K562 (cell line): ENCODE measurements around the gene EIF4E. TPM values are rescaled to one million over a fixed set of nuclear protein-coding genes. Genes with fewer than 3 reads are reported as not detected.

ENCODE experiments used
- polyA plus RNA-seq, 8 experiments: library from polyadenylated mRNA; depleted of rRNA in 4 of 8; stranded (reverse) in 5 of 8; unstranded in 3 of 8; fragments of >200 nt; fragmentation: Nextera tagmentation in 2 of 8; fragmentation: Illumina TruSeq in 1 of 8; extraction: Ambion mirVana in 2 of 8; extraction: Trizol in 1 of 8; gene quantifications; 2 replicates each; pipeline versions ENCODE4 v1.2.1 to v1.2.3, GENCODE V29; 2011 to 2014; ENCODE audit warnings: inconsistent platforms in 1 of 8, missing spikeins in 1 of 8
- small RNA-seq: library from RNA; depleted of rRNA; stranded (forward); fragments of <200 nt; gene quantifications from one replicate; pipeline ENCODE3, GENCODE V24; 2014
- total RNA-seq, 7 experiments: library from RNA; depleted of rRNA in 6 of 7; stranded (reverse); fragments of >200 nt in 6 of 7; fragmentation: Illumina TruSeq in 2 of 7; extraction: Trizol in 2 of 7; gene quantifications; 2 replicates each; pipeline versions ENCODE4 v1.2.1 to v1.2.3, GENCODE V29; 2011 to 2021; ENCODE audit warnings: low replicate concordance in 1 of 7

The EIF4E gene
- total and polyA plus RNA-seq, 9 of the 15 experiments (the other 6 are each of a cell fraction or from before 2014, with no cell fraction given): 164 to 489 (median 179) TPM

Small RNAs within 50 kb of the gene (small RNA-seq; reads per million reads assigned to genes)
- gene RNU7-149P: not detected
- not detected for gene TBCAP3

Other genes with a start within 250 kb of the EIF4E start
- gene METAP1, start 66.6 kb upstream of the EIF4E start, total RNA-seq (2014; rRNA removed): 46.5 and 57.8 TPM in 2 replicates
- gene METAP1, start 66.6 kb upstream of the EIF4E start, total RNA-seq (2014; rRNA removed; fragmentation: Illumina TruSeq; extraction: Trizol): 63.9 and 76.3 TPM in 2 replicates
- gene METAP1, start 66.6 kb upstream of the EIF4E start, total RNA-seq (2015; rRNA removed; fragmentation: Illumina TruSeq; extraction: Trizol): 56.6 and 59.5 TPM in 2 replicates
- 50.3 and 62.5 TPM in 2 replicates for gene METAP1, start 66.6 kb upstream of the EIF4E start, total RNA-seq (2021)
- gene METAP1, start 66.6 kb upstream of the EIF4E start, polyA plus RNA-seq (2011; rRNA removed): 62.0 and 77.6 TPM in 2 replicates
- 66.8 and 77.2 TPM in 2 replicates for gene METAP1, start 66.6 kb upstream of the EIF4E start, polyA plus RNA-seq (2014; fragmentation: Illumina TruSeq; extraction: Trizol)
- gene METAP1, start 66.6 kb upstream of the EIF4E start, polyA plus RNA-seq (2014; fragmentation: Nextera tagmentation; extraction: Ambion mirVana): 10 to 100 TPM; 31.4 to 48.0 TPM
- gene METAP1, start 66.6 kb upstream of the EIF4E start, polyA plus RNA-seq (2014; rRNA removed): 54.1 and 57.1 TPM in 2 replicates
- gene ADH5, start 159.7 kb upstream of the EIF4E start, total RNA-seq (2014; rRNA removed): 115 and 127 TPM in 2 replicates
- gene ADH5, start 159.7 kb upstream of the EIF4E start, total RNA-seq (2014; rRNA removed; fragmentation: Illumina TruSeq; extraction: Trizol): 225 and 246 TPM in 2 replicates
- 167 and 169 TPM in 2 replicates for gene ADH5, start 159.7 kb upstream of the EIF4E start, total RNA-seq (2015; rRNA removed; fragmentation: Illumina TruSeq; extraction: Trizol)
- 200 and 205 TPM in 2 replicates for gene ADH5, start 159.7 kb upstream of the EIF4E start, total RNA-seq (2021)
- 259 and 310 TPM in 2 replicates for gene ADH5, start 159.7 kb upstream of the EIF4E start, polyA plus RNA-seq (2011; rRNA removed)
- 163 and 179 TPM in 2 replicates for gene ADH5, start 159.7 kb upstream of the EIF4E start, polyA plus RNA-seq (2014; fragmentation: Illumina TruSeq; extraction: Trizol)
- 100 to 1,000 TPM; 227 to 295 TPM for gene ADH5, start 159.7 kb upstream of the EIF4E start, polyA plus RNA-seq (2014; fragmentation: Nextera tagmentation; extraction: Ambion mirVana)
- gene ADH5, start 159.7 kb upstream of the EIF4E start, polyA plus RNA-seq (2014; rRNA removed): 192 and 195 TPM in 2 replicates
- not detected in 2 replicates for gene ADH4, start 215.2 kb upstream of the EIF4E start, total RNA-seq (2014; rRNA removed)
- not detected in 2 replicates for gene ADH4, start 215.2 kb upstream of the EIF4E start, total RNA-seq (2014; rRNA removed; fragmentation: Illumina TruSeq; extraction: Trizol)
- not detected in 2 replicates for gene ADH4, start 215.2 kb upstream of the EIF4E start, total RNA-seq (2015; rRNA removed; fragmentation: Illumina TruSeq; extraction: Trizol)
- not detected in 2 replicates for gene ADH4, start 215.2 kb upstream of the EIF4E start, total RNA-seq (2021)
- gene ADH4, start 215.2 kb upstream of the EIF4E start, polyA plus RNA-seq (2011; rRNA removed): not detected in 2 replicates
- gene ADH4, start 215.2 kb upstream of the EIF4E start, polyA plus RNA-seq (2014; fragmentation: Illumina TruSeq; extraction: Trizol): not detected in 2 replicates
- not detected for gene ADH4, start 215.2 kb upstream of the EIF4E start, polyA plus RNA-seq (2014; fragmentation: Nextera tagmentation; extraction: Ambion mirVana)
- not detected in 2 replicates for gene ADH4, start 215.2 kb upstream of the EIF4E start, polyA plus RNA-seq (2014; rRNA removed)